Thyroid gland (tissue), 4 donors: Measurements from ENCODE around the gene CNTN2. TPM values are rescaled to one million over a fixed set of nuclear protein-coding genes. Genes with fewer than 3 reads are reported as not detected.

Experiments used
- DNase-seq, 2 donors: peaks; one replicate each; pipeline ENCODE4 v3.0.0-alpha.2; 2019
- H3K27ac ChIP-seq, 3 donors: fragments of 200-600 bp; sonication (generic); 1 replicate in 2 of 3; 2 replicates in 1 of 3; pipeline ENCODE4 v1.5.1; 2016 to 2019; ENCODE audit warnings: mild to moderate bottlenecking in 1 of 3, moderate library complexity in 1 of 3
- H3K27me3 ChIP-seq: fragments of 200-600 bp; sonication (generic); one replicate; pipeline ENCODE4 v1.5.1; 2019
- H3K36me3 ChIP-seq, 2 donors: fragments of 200-600 bp; sonication (generic); one replicate each; pipeline ENCODE4 v1.5.1; 2016 to 2019
- H3K4me1 ChIP-seq, 2 donors: fragments of 200-600 bp; sonication (generic); one replicate each; pipeline ENCODE4 v1.5.1; 2017 to 2019
- H3K4me3 ChIP-seq, 3 donors: fragments of 200-600 bp; sonication (generic); replicated peaks in 1 of 3; 1 replicate in 2 of 3; 2 replicates in 1 of 3; pipeline ENCODE4 v1.5.1; 2016; ENCODE audit warnings: mild to moderate bottlenecking in 1 of 3
- H3K9me3 ChIP-seq: fragments of 200-600 bp; sonication (generic); one replicate; pipeline ENCODE4 v1.5.1; 2017
- POLR2A ChIP-seq, 2 donors: fragments of 450-650 bp; IDR thresholded peaks; one replicate each; pipeline ENCODE4 v1.6.1; 2017; ENCODE audit warnings: antibody characterized with exemption in 2 of 2, mild to moderate bottlenecking in 2 of 2, moderate library complexity in 1 of 2
- WGBS, 2 donors: methylation state at CpG; one replicate each; pipeline ENCODE4 v1.1.5; 2017; 5-methylcytosine and 5-hydroxymethylcytosine counted together
- intact Hi-C: fragments of 100-400 bp; cut with DNase I; formaldehyde crosslinking; loops from one replicate; pipeline ENCODE4 v1.15.1; 2023
- total RNA-seq, 4 donors: library from RNA; depleted of rRNA; stranded (reverse); fragments of >200 nt; gene quantifications; one replicate each; pipeline ENCODE4 v1.2.3, GENCODE V29; 2016
- TF ChIP-seq, protein P1 (sequence below), 6 experiments: fragments of 200-600 bp in 3 of 6; fragments of 450-650 bp in 3 of 6; sonication (generic) in 3 of 6; IDR thresholded peaks; one replicate each; pipeline ENCODE4 v1.5.1; 2016 to 2019; ENCODE audit warnings: antibody characterized with exemption in 6 of 6, mild to moderate bottlenecking in 2 of 6, inconsistent platforms in 1 of 6, moderate library complexity in 1 of 6

CNTN2 gene
- total RNA-seq, 4 donors from 2014 or later: 0.20 to 0.45 (median 0.27) TPM; not detected in 1

DNA sequence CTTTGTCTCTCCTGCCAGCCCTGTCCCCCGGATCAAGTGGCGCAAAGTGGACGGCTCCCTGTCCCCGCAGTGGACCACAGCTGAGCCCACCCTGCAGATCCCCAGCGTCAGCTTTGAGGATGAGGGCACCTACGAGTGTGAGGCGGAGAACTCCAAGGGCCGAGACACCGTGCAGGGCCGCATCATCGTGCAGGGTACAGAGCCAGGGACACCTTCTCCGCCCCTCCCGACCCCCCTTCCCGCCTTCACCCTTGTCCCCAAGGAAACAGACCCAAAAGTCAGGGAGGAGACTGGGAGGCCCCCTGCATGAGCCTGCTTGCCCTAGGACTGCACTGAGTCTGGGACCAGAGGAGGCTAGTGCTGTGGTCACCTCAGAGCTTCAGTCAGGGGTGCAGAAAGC is 18.2 kb downstream of the CNTN2 start:
- Histone ChIP-seq H3K9me3 (no peaks in the 10 kb centered on the region), H3K27ac (no peak overlapping the region), H3K4me1 (peaks cover 4 to 8% of the 10 kb centered on the region in 2 donors), H3K27me3 (no peaks in the 10 kb centered on the region), H3K36me3 (no peaks in the 10 kb centered on the region), H3K4me3 (no peak overlapping the region)
- TF ChIP-seq, protein P1, sequence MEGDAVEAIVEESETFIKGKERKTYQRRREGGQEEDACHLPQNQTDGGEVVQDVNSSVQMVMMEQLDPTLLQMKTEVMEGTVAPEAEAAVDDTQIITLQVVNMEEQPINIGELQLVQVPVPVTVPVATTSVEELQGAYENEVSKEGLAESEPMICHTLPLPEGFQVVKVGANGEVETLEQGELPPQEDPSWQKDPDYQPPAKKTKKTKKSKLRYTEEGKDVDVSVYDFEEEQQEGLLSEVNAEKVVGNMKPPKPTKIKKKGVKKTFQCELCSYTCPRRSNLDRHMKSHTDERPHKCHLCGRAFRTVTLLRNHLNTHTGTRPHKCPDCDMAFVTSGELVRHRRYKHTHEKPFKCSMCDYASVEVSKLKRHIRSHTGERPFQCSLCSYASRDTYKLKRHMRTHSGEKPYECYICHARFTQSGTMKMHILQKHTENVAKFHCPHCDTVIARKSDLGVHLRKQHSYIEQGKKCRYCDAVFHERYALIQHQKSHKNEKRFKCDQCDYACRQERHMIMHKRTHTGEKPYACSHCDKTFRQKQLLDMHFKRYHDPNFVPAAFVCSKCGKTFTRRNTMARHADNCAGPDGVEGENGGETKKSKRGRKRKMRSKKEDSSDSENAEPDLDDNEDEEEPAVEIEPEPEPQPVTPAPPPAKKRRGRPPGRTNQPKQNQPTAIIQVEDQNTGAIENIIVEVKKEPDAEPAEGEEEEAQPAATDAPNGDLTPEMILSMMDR (IDR thresholded peaks at IDR 0.05): no peak
- no peak for TF ChIP-seq POLR2A (IDR thresholded peaks at IDR 0.05)
- 70 to 87% methylated on average over 8 of the region's 14 CpGs for WGBS, 2 donors
- DNase-seq: no peak
- intact Hi-C loops: loop anchor here (2.0 kb wide), 1 partner anchor 72 kb away; no protein-coding TSS in a partner anchor

DNA sequence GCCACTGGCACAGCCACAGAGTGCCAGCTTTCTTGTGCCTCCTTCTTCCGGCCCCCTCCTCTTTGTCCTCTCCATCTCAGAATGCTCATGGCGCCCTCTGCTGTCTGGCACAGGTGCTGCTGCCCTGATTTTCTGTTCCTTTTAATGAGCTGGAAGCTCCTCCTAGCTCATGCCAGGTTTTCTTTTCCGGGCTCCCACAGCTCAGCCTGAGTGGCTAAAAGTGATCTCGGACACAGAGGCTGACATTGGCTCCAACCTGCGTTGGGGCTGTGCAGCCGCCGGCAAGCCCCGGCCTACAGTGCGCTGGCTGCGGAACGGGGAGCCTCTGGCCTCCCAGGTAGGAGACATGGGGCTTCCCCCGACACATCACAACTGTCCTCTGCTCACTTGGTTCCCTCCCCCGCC is 18.7 kb downstream of the CNTN2 start:
- Histone ChIP-seq H3K27me3 (no peaks in the 10 kb centered on the region), H3K9me3 (no peaks in the 10 kb centered on the region), H3K4me1 (peaks cover 4 to 8% of the 10 kb centered on the region in 2 donors), H3K36me3 (no peaks in the 10 kb centered on the region), H3K27ac (no peak overlapping the region), H3K4me3 (no peak overlapping the region)
- intact Hi-C loops: loop anchor here (2.0 kb wide), 1 partner anchor 73 kb away; no protein-coding TSS in a partner anchor
- TF ChIP-seq, protein P1 (IDR thresholded peaks at IDR 0.05): peak; percentile 72 to 96 (median 84)
- TF ChIP-seq POLR2A (IDR thresholded peaks at IDR 0.05): no peak
- 20 to 30% methylated on average over 5 to 13 of the region's 13 CpGs for WGBS, 2 donors
- peak; percentile 89 to 90 for DNase-seq

DNA sequence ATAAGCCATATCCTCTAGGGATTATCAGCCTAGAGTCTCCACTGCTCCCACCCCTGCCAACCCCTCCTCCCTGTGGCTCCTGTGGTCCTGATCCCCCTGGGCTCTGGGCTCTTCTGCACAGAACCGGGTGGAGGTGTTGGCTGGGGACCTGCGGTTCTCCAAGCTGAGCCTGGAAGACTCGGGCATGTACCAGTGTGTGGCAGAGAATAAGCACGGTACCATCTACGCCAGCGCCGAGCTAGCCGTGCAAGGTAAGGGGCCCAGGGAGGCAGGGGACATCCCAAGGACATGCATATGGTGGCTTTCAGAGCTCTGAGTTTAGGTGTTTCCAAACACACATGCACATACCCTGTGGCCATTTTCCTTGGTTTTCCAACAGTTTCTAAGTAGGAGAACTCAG is 19.3 kb downstream of the CNTN2 start:
- intact Hi-C loops: no loop called here
- WGBS, 2 donors: 95 to 96% methylated on average over 5 to 8 of the region's 8 CpGs
- Histone ChIP-seq H3K27me3 (no peaks in the 10 kb centered on the region), H3K4me3 (no peak overlapping the region), H3K4me1 (peaks cover 4 to 8% of the 10 kb centered on the region in 2 donors), H3K36me3 (no peaks in the 10 kb centered on the region), H3K9me3 (no peaks in the 10 kb centered on the region), H3K27ac (no peak overlapping the region)
- TF ChIP-seq, protein P1 (IDR thresholded peaks at IDR 0.05): no peak
- TF ChIP-seq POLR2A (IDR thresholded peaks at IDR 0.05): no peak
- DNase-seq: no peak

DNA sequence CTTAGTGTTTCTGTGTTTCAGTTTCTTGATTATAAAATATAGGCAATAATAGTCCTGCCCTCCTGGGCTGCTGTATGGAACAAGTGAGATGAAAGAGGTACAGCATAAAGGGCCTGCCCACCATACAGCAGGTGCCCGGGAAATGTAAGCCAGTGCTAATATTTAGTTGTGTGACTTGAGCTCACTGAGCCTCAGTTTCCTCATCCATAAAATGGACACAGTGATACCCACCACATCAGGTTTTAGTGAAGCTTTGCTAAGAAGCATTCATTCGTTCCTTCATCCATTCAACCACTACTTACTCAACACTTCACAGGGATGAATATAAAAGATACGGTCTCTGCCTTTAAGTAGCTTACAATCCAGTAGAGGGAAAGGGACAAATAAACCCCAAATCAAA is 19.9 kb downstream of the CNTN2 start:
- 93 to 97% methylated on average over 3 of the region's 3 CpGs for WGBS, 2 donors
- no peaks in the 10 kb centered on the region for H3K36me3 ChIP-seq
- H3K27me3 ChIP-seq: no peaks in the 10 kb centered on the region
- no peak for DNase-seq
- intact Hi-C loops: no loop called here
- TF ChIP-seq, protein P1 (IDR thresholded peaks at IDR 0.05): no peak
- no peak for TF ChIP-seq POLR2A (IDR thresholded peaks at IDR 0.05)
- H3K9me3 ChIP-seq: no peaks in the 10 kb centered on the region
- H3K4me1 ChIP-seq: peaks cover 4 to 8% of the 10 kb centered on the region in 2 donors
- no peak overlapping the region for H3K27ac ChIP-seq
- H3K4me3 ChIP-seq: no peak overlapping the region

DNA sequence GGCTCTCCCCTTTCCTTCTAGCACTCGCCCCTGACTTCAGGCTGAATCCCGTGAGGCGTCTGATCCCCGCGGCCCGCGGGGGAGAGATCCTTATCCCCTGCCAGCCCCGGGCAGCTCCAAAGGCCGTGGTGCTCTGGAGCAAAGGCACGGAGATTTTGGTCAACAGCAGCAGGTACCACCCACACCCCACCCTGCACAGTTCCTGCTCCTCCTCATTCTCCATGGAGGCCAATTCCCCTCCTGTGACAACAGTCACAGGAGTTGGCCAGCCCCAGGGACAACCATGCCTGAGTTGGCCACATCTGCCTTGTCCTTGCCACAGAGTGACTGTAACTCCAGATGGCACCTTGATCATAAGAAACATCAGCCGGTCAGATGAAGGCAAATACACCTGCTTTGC is 21.3 kb downstream of the CNTN2 start:
- Histone ChIP-seq H3K27ac (no peak overlapping the region), H3K27me3 (no peaks in the 10 kb centered on the region), H3K9me3 (no peaks in the 10 kb centered on the region), H3K4me1 (peaks cover 4 to 8% of the 10 kb centered on the region in 2 donors), H3K36me3 (no peaks in the 10 kb centered on the region), H3K4me3 (no peak overlapping the region)
- 90% methylated on average over 11 of the region's 11 CpGs for WGBS, 2 donors
- intact Hi-C loops: no loop called here
- no peak for DNase-seq
- no peak for TF ChIP-seq POLR2A (IDR thresholded peaks at IDR 0.05)
- TF ChIP-seq, protein P1 (IDR thresholded peaks at IDR 0.05): no peak
